ENCODE results near the gene RAB3IL1. TPM values are rescaled to one million over a fixed set of nuclear protein-coding genes. Genes with fewer than 3 reads are reported as not detected.

Gene RAB3IL1
- total and polyA plus RNA-seq, 9 of the 15 experiments (the other 6 are each of a cell fraction or from before 2014, with no cell fraction given): 0.15 to 42.6 (median 15.5) TPM

GRCh38 chr11:61881397-61881796, 36.0 kb downstream of the RAB3IL1 start:
- in situ Hi-C loops (cut with MboI) (no loop called here), intact Hi-C loops (cut with micrococcal nuclease) (no loop called here)
- H3K9ac ChIP-seq (ENCODE audit: insufficient read depth in 1 of 2, low read depth in 2 of 2, low read length in 2 of 2): peak overlapping the region; percentile 11 to 28; a peak in 2 of 4 replicates
- DNase-seq (ENCODE audit: extremely low read depth in 1 of 4, low spot score in 3 of 4): no peak
- no peak overlapping the region for H3K4me2 ChIP-seq (ENCODE audit: insufficient read depth, low read length)
- no TSS peak for BruUV-seq (replicated peaks)
- H3K36me3 ChIP-seq (ENCODE audit: control insufficient read depth, insufficient read depth, low read length): peaks cover 25% of the 10 kb centered on the region; the same call in 2 of the 3 replicates
- peaks cover 18 to 59% of the 10 kb centered on the region in 2 experiments; a peak in 4 of 5 replicates for H3K4me1 ChIP-seq (replicated peaks in 1 of 2; ENCODE audit: control insufficient read depth in 2 of 2, insufficient read depth in 2 of 2, low read length in 2 of 2)
- no peak overlapping the region for H2AFZ ChIP-seq (ENCODE audit: low read depth, low read length)
- peak; percentile 49 for FAIRE-seq
- H3K79me2 ChIP-seq (ENCODE audit: control insufficient read depth, insufficient read depth, low read length): peaks cover 17% of the 10 kb centered on the region
- no peaks in the 10 kb centered on the region for H3K9me3 ChIP-seq (replicated peaks; ENCODE audit: control insufficient read depth, insufficient read depth, low read depth, low read length)
- CTCF ChIA-PET (ENCODE audit: low intra/inter-chr PET ratio): no interaction called here
- 0 out of 2 replicates have a peak, but pooled peaks cover 7% of the 10 kb centered on the region for H4K20me1 ChIP-seq (replicated peaks; ENCODE audit: control insufficient read depth, insufficient read depth, low read length)
- peak overlapping the region; percentile 47; the same call in 2 of the 3 replicates for H3K27ac ChIP-seq (ENCODE audit: extremely low read depth, low read depth, low read length)
- no peak overlapping the region for H3K4me3 ChIP-seq
- peak; percentile 45 for ATAC-seq
- no peaks in the 10 kb centered on the region for H3K27me3 ChIP-seq (ENCODE audit: control insufficient read depth in 2 of 2, insufficient read depth in 2 of 2, low read length in 2 of 2)
- H3K9me1 ChIP-seq (ENCODE audit: control insufficient read depth, insufficient read depth, low read length): peaks cover 7% of the 10 kb centered on the region
- POLR2A ChIA-PET: interaction anchor here (0.6 to 2.3 kb wide), 10 partner anchors 11 to 277 kb away, joined by 3 to 9 read pairs (median 3); partner anchors contain the start of genes BEST1 and FTH1
- 58% methylated on average over 3 of the region's 3 CpGs for WGBS (ENCODE audit: insufficient coverage, low coverage, missing lambda C conversion rate)
- TF ChIP-seq ZBED1 (IDR thresholded peaks at IDR 0.05) (no peak), ZNF589 (CRISPR knock-in tag; IDR thresholded peaks at IDR 0.05; ENCODE audit: low read depth) (no peak), TBP (optimal IDR thresholded peaks at IDR 0.05; ENCODE audit: low read depth, low read length) (no peak), GTF2A2 (tag; IDR thresholded peaks at IDR 0.05) (no peak), HBP1 (CRISPR knock-in tag; IDR thresholded peaks at IDR 0.05) (no peak), YBX1 (IDR thresholded peaks at IDR 0.05) (no peak), HDAC6 (IDR thresholded peaks at IDR 0.05; ENCODE audit: low read depth, low read length) (no peak), NEUROD1 (IDR thresholded peaks at IDR 0.05; ENCODE audit: borderline replicate concordance, low read depth, low read length, partially characterized antibody) (no peak), ZNF778 (CRISPR knock-in tag; IDR thresholded peaks at IDR 0.05) (no peak), ATF4 (CRISPR knock-in tag; IDR thresholded peaks at IDR 0.05) (no peak)
- TF ChIP-seq, protein P1, sequence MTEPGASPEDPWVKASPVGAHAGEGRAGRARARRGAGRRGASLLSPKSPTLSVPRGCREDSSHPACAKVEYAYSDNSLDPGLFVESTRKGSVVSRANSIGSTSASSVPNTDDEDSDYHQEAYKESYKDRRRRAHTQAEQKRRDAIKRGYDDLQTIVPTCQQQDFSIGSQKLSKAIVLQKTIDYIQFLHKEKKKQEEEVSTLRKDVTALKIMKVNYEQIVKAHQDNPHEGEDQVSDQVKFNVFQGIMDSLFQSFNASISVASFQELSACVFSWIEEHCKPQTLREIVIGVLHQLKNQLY (CRISPR knock-in tag; conservative IDR thresholded peaks at IDR 0.05): no peak
- TF ChIP-seq, protein P2, sequence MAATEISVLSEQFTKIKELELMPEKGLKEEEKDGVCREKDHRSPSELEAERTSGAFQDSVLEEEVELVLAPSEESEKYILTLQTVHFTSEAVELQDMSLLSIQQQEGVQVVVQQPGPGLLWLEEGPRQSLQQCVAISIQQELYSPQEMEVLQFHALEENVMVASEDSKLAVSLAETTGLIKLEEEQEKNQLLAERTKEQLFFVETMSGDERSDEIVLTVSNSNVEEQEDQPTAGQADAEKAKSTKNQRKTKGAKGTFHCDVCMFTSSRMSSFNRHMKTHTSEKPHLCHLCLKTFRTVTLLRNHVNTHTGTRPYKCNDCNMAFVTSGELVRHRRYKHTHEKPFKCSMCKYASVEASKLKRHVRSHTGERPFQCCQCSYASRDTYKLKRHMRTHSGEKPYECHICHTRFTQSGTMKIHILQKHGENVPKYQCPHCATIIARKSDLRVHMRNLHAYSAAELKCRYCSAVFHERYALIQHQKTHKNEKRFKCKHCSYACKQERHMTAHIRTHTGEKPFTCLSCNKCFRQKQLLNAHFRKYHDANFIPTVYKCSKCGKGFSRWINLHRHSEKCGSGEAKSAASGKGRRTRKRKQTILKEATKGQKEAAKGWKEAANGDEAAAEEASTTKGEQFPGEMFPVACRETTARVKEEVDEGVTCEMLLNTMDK (IDR thresholded peaks at IDR 0.05; ENCODE audit: borderline replicate concordance, insufficient read depth, low read depth, low read length, poor library complexity, severe bottlenecking): no peak

Data from K562 (cell line).